ENCODE data around the gene EPB41L4B. TPM values are rescaled to one million over a fixed set of nuclear protein-coding genes. Genes with fewer than 3 reads are reported as not detected.
A peak's percentile ranks its signal among the peaks of the same experiment; 100 is the strongest.

EPB41L4B gene
- total and polyA plus RNA-seq, 8 donors, result 36.8 to 122 (median 93.3) TPM

- no peak for FAIRE-seq
- TF ChIP-seq CTCF (IDR thresholded peaks at IDR 0.05), result no peak
These were observed 106.4 kb downstream of the EPB41L4B start for GRCh38 chr9:109214414-109214813.

GRCh38 chr9:109213285-109214121 is 107.4 kb downstream of the EPB41L4B start:
- peak in 2 of 4 donors; percentile 48 to 49 for ATAC-seq
- Histone ChIP-seq H3K27me3 (no peaks in the 10 kb centered on the region), H3K36me3 (no peaks in the 10 kb centered on the region), H3K9me3 (no peaks in the 10 kb centered on the region), H3K4me1 (no peaks in the 10 kb centered on the region), H3K4me3 (no peak overlapping the region), H3K27ac (no peak overlapping the region)
- no peak for FAIRE-seq
- intact Hi-C loops (cut with DNase I), result no loop called here
- DNase-seq, result no peak
- no peak for TF ChIP-seq CTCF (IDR thresholded peaks at IDR 0.05)
- 47 to 48% methylated on average over 11 of the region's 11 CpGs for WGBS, 2 donors

More at GRCh38 chr9:109214414-109214813, 106.4 kb downstream of the EPB41L4B start:
- ATAC-seq, result no peak
- Histone ChIP-seq H3K4me3 (no peak overlapping the region), H3K4me1 (no peaks in the 10 kb centered on the region), H3K27ac (no peak overlapping the region), H3K36me3 (no peaks in the 10 kb centered on the region), H3K27me3 (no peaks in the 10 kb centered on the region), H3K9me3 (no peaks in the 10 kb centered on the region)
- no peak for DNase-seq
- intact Hi-C loops (cut with DNase I), result no loop called here
- WGBS, 2 donors, result 93 to 97% methylated on average over 6 of the region's 6 CpGs

GRCh38 chr9:109212768-109213167 is 108.1 kb downstream of the EPB41L4B start:
- H3K9me3 ChIP-seq, result no peaks in the 10 kb centered on the region
- WGBS, 2 donors, result 20 to 23% methylated on average over 4 of the region's 4 CpGs
- TF ChIP-seq CTCF (IDR thresholded peaks at IDR 0.05), result no peak
- no peak for DNase-seq
- peak in 1 of 4 donors; percentile 26 for ATAC-seq
- H3K4me3 ChIP-seq, result no peak overlapping the region
- no peak overlapping the region for H3K27ac ChIP-seq
- FAIRE-seq, result no peak
- no peaks in the 10 kb centered on the region for H3K27me3 ChIP-seq
- no peaks in the 10 kb centered on the region for H3K36me3 ChIP-seq
- intact Hi-C loops (cut with DNase I), result no loop called here
- no peaks in the 10 kb centered on the region for H3K4me1 ChIP-seq

GRCh38 chr9:109206670-109207069 is 114.2 kb downstream of the EPB41L4B start:
- Histone ChIP-seq H3K4me3 (no peak overlapping the region), H3K27me3 (no peaks in the 10 kb centered on the region), H3K27ac (no peak overlapping the region), H3K36me3 (no peaks in the 10 kb centered on the region), H3K4me1 (no peaks in the 10 kb centered on the region), H3K9me3 (no peaks in the 10 kb centered on the region)
- TF ChIP-seq CTCF (IDR thresholded peaks at IDR 0.05), result no peak
- DNase-seq (no peak), ATAC-seq (no peak), FAIRE-seq (no peak)
- intact Hi-C loops (cut with DNase I), result no loop called here
- WGBS, 2 donors, result 86 to 92% methylated on average over 2 of the region's 2 CpGs

- Histone ChIP-seq H3K4me3 (no peak overlapping the region), H3K27ac (no peak overlapping the region), H3K27me3 (no peaks in the 10 kb centered on the region), H3K36me3 (no peaks in the 10 kb centered on the region), H3K4me1 (no peaks in the 10 kb centered on the region), H3K9me3 (no peaks in the 10 kb centered on the region)
- no peak for TF ChIP-seq CTCF (IDR thresholded peaks at IDR 0.05)
- no peak for ATAC-seq
- WGBS, 2 donors, result 39 to 48% methylated on average over 1 of the region's 1 CpG
- intact Hi-C loops (cut with DNase I), result no loop called here
- FAIRE-seq, result no peak
- no peak for DNase-seq
These were observed 115.3 kb downstream of the EPB41L4B start for GRCh38 chr9:109205526-109205925.
